Smooth muscle cell of the brain vasculature (primary cell): ENCODE results near the gene CLIC6.

Source experiments
- DNase-seq: peaks from one replicate; pipeline ENCODE4 v3.0.0-alpha.2; 2012; ENCODE audit warnings: low read depth, low spot score

CLIC6 gene

DNA sequence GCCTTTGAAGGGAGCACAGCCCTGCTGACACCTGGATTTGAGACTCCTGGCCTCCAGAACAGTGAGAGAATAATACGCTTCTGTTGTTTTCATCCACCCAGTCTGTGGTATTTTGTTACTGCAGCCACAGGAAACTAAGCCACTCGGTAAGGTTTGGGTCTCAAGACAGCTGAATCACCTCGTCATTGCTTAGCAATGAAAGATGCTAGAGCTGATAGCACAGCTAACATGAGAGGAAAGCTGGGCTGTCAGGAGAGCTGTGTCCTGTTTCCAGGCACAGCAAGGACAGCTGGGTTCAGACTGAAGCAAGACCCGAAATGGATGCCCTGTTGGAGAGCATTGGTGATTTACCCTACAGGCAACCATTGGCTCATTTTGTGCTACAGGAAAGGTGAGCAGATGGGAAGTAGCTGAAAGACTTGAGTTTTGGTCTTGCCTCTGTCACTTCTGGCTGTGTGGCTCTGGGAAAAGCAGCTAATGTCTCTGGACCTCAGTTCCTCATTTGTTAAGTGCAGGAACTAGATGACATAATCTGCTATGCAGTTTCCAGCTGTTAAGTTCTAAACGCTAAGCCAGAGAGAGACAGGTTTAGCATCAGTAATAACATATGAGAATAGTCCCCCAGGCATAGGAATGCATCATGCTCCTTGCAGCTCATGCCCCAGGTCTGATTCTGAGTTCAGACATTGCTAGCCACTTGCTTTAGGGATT is 58.0 kb downstream of the CLIC6 start:
- no peak for DNase-seq

DNA sequence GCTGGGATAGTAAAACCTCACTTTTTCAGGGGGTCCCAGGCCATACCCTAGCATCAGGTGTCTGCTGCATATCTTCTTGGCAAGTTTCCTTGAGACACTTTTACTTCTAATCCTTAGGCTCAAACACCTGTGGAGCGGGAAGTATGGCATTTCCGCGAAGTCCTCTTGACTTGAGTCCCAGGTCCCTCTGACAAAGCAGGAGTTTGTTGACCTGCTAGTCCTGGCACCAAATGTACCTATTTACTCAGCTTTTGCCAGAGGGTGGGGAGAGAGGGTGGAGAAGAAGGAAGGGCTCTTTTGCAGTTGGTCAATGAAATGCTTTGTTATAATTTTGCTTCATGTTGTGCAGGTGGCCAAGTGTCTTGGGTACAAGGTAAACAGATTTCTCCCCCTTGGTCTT is 59.7 kb downstream of the CLIC6 start:
- DNase-seq = no peak

DNA sequence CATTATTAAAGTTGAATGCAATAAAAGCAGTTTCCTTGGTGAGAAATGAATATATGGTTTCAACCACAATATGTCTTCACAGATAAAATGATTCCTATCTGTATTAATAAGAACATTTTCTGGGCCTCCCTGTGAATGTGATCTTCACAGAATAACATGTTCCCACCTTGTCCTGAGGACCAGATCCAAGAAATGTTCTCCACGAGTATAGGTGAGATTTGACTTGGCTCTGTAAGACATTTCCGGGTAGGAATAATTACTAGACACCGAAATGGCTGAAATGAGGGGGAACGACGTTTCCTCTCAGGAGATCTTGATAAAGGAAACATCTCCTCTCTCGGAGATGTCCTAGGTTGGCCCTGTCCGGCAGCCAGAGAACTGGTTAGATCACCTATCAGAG is 61.4 kb downstream of the CLIC6 start:
- no peak for DNase-seq

DNA sequence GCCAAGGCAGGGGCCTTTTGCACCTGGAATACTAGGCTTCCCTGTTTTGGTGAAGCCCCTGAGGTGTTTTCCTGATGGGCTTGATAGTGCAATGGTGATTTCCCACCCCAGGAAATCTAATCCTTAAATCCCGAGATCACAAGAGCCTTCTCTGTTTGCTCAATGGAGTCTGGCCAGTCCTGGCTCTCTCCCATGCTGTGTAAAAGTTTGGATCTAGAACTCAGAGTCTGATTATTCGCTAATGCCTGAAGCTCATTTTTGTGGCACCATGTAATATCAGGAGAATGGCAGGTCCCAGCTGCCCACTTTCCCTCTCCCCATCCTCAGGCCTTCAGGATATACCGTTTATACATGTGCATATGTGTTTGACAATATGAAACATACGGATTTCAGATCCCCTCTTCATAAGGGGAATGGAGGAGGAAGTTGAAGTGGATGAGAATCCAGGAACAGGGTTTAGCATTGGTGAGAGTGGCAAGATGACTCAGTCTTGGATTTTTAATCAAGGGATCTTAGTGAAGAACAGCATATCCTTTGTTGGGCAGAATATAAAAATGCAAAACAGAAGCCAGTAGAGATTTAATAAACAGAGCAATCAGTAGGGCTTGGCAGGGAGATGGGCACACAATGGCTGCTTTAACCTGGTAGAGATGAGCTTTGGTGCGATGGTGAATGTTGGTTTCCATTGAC is 62.1 kb downstream of the CLIC6 start:
- no peak for DNase-seq

DNA sequence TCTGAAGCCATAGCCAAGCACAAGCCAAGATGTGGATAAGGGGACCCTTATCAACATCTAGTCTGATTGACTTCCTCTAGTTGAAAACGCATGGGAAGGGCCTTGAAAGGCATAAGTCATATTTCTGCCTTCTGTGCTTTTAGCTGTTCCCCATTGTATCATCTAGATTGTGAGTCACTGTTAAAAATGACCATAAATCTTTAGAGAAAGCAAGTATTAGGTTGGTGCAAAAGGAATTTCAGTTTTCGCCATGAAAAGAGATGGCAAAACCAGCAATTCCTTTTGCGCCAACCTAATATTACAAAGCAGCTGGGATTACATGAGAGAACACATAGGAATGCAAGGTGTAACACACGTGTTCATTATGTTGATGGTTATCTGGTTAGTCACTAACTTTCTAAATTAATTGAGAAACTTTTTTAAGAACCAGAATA is 63.6 kb downstream of the CLIC6 start:
- DNase-seq = no peak

DNA sequence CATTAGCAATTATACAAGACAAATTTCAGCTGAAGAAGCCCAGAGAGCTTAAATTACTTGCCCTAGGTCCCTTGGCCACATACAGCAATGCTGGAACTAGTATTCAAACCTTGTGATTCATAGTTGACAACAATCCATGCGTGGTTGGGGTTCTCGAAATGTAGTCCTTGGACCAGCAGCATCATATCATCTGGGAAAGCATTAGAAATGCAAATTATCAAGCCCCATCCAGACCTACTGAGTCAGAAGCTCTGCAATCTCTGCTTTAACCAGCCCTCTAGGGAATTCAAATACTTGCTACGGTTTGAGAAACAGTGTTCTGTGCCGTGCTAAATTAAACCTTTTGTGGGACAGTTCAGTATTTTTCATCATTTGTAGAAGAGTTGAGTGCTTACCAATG is 65.1 kb downstream of the CLIC6 start:
- no peak for DNase-seq

DNA sequence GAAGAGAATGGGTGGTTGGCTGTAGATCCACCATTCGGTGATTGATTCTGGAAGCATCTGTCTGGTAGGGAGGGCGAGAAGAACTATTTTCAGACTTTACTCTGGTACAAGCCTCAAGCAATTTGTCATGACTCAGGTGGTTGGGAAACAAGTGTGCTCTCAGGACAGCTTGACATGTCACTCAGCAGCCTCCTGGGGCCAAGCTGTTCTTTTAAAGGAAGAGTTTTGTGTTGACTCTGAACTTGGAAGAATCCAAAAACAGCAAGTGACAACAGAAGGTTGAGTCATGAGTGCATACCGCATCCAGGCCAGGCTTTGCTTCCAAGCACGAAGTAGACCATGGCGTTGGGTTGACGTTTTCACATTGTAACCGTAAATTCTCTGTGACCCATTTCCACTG is 65.9 kb downstream of the CLIC6 start:
- DNase-seq = no peak

DNA sequence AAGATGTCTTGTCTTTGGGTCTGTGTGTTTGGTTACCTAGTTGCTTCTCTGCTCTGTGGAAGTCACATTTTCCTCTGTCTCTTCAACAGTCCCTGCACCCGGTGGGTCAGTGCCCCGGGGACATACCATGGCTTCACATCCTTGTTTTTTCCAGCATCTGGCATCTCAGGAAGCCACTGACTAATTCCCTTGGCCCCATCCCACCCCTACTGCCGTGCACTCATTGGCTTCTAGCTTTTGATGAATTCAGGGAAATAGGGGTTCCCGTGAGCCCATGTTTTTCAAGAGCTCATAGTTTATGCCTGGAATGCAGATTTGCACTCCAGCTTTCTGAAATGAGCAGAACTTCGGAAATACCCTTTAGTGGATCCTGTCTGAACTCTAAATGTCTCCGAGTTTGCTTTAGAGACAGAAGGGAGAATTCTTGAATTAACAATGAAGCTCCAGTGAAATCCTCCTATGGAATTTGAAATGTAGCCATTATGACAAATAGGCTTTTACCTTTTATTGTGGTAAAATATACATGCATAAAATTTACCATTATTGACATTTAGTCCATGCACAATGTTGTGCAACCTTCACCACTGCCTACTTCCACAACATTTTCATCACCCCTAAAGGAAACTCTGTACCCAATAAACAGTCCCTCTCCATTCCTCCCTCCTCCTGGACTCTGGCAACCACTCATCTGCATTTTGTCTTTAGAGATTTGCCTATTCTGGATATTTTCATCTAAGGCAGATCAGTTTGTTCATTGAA is 67.5 kb downstream of the CLIC6 start:
- DNase-seq = no peak

DNA sequence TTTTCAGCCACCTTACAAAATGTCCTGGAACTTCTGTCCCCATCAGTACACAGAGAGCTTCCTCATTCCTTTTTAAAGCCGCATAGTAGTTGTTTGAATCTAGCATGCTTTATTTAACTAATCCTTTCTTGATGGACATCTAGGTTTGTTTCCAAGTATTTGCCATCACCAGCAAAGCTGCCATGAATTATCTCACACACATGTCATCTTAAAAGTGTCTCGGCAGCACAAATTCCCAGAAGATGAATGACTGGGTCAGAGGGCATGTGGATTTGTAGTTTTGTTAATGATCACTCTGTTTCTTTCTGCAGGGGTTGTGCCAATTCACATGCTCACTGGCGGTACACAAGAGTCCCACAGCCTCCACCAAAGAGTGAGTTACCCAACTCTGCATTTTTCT is 68.3 kb downstream of the CLIC6 start:
- no peak for DNase-seq

DNA sequence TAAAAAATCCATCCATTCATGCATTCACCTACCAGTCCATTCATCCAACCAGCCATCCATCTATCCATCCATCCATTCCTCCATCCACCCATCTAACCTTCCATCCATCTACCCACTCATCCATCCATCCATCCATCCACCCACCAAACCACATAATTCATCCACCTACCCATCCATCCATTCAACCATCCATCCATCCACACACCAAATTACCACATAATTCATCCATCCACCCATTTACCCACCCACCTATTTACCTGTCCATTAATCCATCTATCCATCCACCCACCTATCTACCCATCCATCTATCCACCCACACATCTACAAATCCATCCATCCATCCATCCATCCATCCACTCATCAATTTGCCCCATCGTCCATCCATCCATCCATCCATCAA is 71.4 kb downstream of the CLIC6 start:
- DNase-seq = no peak

DNA sequence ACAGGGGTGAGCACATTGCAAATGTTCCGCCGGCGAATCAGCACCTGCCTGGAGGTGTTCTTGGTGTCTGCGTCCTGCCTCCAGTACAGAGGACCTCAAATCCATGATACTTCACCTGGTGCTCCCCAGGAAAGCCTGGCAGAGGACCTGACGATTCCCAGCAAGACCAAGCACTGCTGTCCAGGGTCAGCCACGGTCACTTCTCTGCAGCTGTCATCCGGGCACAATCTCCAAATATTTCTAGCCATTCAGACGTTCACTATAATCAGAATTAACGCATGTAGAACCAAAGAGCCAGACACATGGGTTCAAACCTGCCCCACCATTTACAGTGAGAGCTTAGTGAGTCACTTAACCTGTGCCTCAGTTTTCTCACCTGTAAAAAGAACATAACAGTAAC is 74.5 kb downstream of the CLIC6 start:
- DNase-seq = no peak

DNA sequence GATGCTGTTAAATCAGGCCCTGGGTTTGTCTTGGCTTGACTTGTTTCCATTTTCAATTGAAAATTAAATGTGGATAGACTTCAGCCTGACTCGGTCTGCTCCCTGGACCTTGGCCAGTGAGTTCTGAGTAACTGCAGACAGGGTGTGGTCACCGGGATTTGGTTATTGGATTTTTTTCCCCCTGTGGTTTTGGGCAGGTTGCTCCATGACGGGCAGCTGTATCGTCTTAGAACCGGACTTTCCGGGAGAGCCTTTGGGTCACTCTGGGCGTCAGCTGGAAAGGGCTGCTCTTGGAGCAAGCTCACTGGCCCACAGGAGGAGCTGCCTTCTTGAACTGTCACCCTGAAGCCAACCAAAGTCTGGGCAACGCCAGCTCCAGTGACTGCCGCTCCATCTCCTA is 75.0 kb downstream of the CLIC6 start:
- DNase-seq = no peak

DNA sequence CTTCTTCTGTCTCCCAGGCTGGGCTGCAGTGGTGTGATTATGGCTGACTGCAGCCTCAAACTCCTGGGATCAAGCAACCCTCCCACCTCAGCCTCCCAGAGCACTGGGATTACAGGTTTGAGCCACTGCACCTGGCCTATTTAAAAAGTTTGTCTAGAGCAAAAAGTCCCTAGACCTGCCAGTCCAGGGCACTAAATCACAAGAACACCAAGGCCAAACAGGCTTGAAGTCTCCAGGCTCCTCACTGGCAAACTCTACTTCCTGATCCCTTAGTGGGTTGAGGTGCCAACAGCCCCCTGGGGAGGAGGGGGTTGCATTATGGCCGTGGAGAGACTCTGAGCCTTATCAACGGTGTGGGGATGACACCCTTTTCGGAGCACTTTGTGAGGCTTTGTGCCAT is 76.0 kb downstream of the CLIC6 start:
- DNase-seq = no peak

DNA sequence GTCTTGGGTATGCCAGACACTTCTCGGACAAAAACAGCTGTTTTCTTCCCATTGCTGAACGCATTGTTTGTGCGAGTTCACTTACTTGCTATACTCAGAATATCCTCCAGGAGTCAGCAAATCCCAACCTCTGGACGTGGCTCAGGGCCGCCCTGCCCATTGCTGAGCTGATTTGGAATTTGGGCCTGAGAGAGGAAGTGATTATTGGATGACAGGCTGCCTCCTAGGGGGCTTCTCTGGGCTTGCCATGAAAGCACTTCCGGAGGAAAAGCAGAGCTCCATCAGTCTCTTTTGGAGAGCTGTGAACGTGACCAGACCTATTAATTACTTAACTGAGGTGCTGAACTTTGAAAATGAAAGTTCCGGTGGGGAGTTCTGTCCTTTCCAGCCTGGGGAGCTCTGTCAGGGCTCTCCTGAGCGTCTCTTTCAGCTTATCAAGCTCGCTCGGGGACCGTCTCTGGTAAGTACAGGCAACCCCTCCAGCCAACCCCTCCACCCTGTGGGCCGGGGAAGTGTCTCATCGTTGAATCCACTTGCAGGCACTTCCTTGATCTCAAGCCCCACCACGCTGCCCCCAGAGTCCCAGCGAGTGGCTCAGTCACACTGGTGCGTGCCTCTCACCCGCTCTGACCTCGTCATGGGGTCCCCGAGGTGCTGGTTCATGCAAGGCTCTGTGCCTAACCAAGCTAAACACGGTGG is 76.9 kb downstream of the CLIC6 start:
- peak; percentile 57 for DNase-seq

DNA sequence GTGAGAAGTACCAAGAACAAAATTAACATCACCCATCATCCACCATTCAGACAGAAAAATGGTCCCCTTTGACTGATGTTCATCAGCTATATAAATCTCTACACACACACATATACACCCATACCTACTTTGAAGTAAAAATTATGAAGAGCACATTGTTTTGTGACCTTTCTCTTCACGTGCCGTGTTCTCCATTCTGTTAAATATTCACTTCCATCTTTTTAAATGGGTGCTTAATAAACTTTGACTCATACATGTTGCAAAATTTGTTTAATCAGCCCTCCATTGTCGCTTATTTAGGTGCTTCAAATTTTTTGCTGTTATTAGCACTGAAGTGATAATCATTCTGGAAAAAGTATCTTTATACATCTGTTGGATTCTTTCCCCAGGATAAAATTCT is 80.1 kb downstream of the CLIC6 start:
- DNase-seq = no peak

DNA sequence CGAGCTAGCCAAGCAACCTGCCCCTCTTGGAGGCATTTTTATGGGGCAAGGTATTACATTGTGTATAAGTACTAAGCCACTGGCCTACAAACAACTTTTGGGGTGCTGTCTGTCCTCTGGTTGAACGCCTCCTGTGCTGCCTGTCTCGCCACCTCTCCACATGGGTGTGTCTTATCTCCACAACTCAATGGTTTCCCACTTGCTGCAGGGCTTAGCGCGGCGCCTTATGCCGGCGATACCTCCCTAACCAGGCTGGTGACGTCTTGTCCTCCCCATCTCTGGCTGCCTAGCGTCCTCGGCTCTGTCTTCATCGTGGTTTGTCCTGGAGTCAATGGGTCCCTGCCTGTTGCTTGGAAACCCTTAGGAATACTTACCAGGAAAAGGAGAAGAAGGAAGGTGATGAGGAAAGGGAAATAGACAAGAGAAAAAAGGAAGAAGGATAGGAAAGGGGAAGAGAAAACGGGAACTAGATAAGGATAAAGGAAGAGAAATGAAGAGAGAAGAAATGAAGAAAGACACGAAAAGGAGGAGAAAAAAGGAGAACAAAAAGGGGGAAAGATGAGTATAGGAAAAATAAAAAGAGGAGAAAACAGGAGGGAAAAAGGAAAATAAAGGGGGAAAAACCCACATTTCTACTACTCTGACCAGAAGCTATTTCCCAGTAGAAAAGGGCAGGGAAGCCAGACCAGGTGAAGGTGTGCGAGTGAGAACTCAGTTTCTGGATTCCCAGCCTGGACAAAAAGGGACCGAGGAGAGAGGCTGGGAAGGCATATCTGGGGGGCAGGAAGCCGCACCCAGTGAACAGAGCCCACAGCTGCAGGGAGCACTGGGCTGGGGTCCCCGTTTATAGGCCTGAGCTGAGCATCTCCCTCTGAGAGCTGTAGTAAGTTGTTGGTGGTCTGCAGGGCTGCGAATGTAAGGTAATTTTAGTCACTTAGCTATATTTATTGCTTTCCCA is 86.2 kb downstream of the CLIC6 start:
- no peak for DNase-seq

DNA sequence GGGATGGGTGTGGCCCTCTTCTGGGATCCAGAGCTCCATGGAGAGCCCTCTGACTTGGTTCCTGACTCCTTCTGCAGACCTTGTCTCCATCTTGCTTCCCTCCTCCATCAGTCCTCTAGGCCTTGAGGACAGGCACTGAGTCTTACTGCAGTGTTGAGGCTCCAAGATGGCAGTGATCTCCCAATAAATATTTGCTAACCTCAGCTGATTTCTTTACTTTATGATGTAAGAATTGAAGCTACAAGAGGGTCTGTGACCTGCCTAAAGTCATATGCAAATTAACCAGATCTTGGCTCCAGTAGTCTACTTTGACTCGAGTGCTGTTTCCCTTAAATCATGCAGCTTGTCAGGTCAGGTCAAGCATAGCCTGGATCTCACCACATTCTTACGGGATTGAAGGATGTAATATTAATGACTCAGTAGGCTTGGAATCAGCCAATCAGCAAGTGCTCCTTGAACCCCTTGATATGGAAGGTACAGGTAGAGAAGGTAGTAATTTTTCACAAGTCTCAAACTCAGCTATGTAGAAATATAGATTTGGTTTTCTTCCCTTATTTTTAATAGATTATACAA is 93.0 kb downstream of the CLIC6 start:
- no peak for DNase-seq

DNA sequence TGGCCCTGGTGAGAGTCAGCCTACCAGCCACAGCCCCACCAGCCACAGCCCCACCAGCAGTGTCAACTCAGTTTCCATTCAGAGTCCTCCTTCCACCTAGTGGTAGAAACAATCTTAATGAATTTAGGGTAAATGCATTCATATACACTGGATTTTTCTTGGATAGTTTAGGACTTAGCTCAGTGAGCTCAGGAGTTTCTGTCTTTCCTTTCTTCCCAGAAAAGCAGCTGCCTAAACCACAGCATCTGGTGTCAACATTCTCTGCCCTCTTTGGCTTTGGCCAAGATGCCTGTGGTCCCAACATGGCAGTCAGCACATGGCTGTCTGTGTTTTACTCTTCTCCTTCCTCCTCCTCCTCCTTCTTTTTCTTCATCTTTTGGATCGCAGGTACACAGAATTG is 94.0 kb downstream of the CLIC6 start:
- no peak for DNase-seq

DNA sequence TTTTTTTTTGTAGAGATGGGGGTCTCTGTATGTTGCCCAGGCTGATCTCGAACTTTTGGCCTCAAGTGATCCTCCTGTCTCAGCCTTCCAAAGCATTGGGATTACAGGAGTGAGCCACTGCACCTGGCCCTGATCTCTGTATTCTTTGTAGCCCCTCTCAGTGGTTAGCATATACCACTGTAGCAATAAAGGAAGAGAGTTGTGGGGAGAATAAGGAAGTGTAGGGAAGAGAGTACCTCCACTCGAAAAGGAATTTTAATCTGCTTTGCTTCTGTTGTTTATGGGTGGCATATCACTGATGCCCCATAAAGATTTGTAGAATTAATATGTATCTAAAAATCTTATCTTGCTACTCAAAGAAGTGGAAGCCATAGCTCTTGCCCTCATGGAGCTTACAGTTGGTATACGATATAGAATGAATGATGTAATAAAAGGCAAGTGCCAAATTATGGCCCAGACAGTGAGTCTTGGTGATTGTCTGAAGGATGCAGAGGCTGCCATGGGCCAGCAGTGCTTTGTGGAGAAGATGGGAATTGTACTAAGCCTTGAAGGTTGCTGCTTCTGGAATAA is 96.0 kb downstream of the CLIC6 start:
- no peak for DNase-seq

DNA sequence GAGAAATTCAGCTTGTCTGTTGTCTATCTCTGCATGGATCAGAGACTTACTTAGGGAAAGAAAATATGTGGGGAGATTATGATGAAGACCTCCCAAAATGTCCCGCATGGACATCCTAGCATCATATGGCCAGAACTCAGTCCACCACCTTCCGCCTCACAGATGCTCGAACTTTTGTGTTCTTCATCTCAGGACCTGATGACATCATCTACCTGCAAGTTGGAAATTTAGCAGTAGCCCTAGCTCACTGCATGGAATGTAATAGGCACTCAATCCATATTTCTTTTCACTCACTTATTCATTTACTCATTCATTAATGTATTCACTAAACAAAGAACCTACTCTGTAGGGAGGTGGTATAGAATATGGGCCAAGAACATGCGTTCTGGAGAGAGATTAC is 96.8 kb downstream of the CLIC6 start:
- no peak for DNase-seq
